NCI-H2227 treated with DMSO at 0.1 percent for 48 hours (cell line): ENCODE measurements around the gene RNASEH2A.

Source experiments
- DNase-seq: peaks from one replicate; lab custom pipeline; 2025; lab: John Stamatoyannopoulos, UW

The RNASEH2A gene

DNA sequence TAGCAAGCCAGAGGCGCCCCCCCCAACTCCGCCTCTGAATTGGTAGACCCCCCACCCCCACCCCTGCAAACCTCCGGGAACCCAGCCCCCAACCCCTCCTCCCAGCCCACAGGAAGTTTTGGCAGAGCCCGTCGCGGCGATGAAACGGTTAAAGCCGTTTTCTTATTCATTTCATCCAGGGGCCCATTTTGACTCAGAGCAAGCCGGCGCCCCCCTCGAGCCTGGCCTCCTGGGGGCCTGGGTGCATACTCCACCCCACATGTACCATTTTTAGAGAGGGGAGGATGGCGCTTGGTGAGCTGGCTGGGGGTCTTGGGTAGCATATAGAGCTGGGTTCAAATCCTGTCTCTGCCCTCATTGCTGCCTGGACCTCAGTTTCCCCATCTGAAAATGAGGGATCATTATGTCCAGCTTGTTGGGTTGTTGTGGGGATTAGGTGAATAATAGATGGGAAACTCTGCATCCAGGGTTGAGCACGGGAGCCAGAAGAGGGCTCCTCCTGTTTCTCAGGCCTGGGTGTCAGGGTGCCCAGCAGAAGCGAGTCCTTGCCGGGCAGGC is 23.0 kb upstream of the RNASEH2A start:
- DNase-seq: no peak

- DNase-seq: no peak
Measured at GRCh38 chr19:12783849-12784393, 22.5 kb upstream of the RNASEH2A start.

- no peak for DNase-seq
Measured at GRCh38 chr19:12784394-12784870, 22.0 kb upstream of the RNASEH2A start.

- DNase-seq: no peak
Measured at GRCh38 chr19:12784871-12785430, 21.4 kb upstream of the RNASEH2A start.

DNA sequence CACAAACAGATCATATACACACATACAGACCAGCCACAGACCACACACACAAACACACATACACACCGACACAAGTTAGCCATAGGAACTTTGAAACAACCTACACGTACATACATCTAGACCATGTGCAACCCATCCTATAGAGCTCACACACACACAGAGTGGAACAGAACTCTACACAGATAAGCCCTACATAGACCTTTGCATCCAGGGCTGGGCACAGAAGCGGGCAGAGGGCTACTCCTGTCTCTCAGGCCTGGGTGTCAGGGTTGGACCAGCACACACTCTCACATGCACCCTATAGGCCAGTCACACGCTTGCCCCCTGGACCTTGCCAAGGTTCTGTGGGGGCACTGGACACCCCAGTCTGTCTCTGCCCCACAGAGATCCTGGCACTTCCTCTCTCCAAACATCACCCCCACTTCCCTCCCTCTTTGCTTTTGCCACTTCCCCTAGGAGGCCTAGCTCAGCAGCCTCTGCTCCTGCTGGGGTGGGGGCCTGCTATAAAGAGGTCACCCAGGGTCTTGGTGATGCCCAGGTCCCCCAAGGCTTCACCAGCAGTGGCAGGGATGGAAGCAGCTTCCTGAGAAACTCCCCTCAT is 20.9 kb upstream of the RNASEH2A start:
- DNase-seq: no peak

DNA sequence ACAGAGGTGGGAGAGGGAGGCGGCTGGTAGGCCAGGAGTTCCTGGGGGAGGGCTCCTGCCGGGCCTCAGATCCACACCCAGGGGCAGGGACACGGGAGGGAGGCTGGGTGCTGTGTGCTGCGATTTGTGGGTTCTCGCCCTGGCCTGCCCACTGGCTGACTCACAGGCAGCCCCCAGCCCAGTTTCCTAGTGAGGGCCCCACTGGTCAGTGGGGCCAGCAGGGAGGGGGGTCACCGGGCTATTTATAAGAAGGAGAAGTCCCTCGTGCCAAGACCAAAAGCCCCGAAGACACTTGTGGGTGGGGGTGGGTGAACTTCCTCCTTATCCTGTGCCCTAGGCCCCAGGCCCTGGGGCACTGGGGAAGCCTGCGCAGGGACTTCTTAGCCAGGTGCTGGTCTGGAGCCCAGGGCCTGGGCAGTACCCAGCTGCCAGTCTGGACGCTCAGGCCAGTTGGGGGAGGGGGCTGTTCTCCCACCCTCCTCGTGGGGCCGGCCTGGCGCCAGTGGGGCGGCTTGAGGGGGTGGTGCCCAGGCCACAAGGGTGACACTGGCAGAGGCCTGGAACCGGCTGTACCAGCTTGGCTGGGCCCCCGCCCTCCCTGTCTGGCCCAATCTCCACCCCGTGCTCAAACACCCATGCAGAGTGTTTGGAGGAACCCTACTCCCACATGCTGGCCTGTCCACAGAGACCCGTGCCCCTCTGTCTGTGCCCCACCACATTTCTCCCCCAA is 20.1 kb upstream of the RNASEH2A start:
- DNase-seq: no peak

- DNase-seq: no peak
Measured at GRCh38 chr19:12786952-12787351, 19.4 kb upstream of the RNASEH2A start.

- no peak for DNase-seq
Measured at GRCh38 chr19:12787458-12787857, 18.9 kb upstream of the RNASEH2A start.

DNA sequence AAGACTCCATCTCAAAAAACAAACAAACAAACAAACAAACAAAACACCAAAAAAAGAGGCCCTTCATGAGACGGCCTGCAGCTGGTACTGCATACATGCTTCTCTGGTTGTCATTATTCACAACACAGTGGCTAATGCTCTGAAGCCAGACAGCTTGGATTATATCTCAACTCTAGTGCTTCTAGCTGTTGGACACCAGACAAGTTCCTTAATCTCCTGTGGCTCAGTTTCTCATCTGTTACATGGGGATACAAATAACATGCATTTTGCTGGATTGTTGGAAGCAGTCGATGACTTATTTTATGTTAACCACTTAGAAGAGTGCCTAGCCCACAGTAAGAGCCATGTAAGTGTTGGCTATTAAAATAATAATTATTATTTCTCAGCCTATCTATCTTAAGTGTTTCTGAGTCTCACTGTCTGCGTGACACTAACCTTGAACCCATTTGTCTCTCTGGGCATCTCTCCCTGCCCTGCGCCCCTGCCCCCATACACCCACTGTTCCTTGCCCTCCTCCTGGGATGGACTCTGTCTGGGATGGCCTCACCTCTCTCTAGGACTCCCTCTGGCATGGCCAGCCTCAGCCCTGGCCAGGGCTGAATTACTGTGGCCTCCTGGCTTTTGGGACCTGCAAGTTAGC is 18.2 kb upstream of the RNASEH2A start:
- DNase-seq: no peak

GRCh38 chr19:12788682-12789097 is 17.7 kb upstream of the RNASEH2A start:
- peak; percentile 25 for DNase-seq

DNA sequence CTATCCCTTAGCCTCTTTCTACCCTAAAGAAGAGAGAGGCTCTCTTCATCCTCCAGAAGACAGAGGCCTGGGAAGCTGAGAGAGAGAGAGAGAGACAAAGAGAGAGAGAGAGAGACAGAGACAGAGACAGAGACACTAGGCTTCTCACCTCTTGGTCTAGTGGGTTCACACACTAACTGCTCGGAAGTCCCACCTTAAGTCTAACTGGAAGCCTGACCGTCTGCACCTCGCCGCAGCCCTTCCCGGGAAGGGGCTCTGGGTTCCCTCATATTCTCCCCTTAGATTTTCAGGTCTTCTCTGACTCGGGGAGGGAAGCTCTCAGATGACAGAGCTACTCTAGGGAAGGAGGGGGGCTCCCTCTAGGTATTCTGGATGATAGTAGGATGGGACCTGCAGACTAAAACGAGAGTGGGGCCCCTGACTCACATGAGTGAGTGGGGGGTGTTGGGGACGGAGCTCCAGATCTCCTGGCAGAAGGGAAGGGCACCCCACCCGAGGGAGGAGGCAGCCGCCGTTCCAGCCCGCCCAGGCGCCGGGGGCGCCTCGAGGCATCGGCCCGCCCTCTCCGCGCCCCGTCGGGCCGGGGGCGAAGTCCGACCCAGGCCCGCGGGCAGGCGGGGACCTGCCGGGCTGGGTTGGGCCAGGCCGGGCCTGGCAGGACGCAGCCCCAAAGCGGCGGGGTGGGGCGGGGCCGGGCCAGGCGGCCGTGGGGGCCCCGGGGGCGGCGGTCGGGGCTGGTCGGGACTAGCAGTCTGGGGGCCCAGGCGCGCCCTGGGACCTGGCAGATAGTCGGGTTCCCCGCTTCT is 17.1 kb upstream of the RNASEH2A start:
- DNase-seq: no peak

DNA sequence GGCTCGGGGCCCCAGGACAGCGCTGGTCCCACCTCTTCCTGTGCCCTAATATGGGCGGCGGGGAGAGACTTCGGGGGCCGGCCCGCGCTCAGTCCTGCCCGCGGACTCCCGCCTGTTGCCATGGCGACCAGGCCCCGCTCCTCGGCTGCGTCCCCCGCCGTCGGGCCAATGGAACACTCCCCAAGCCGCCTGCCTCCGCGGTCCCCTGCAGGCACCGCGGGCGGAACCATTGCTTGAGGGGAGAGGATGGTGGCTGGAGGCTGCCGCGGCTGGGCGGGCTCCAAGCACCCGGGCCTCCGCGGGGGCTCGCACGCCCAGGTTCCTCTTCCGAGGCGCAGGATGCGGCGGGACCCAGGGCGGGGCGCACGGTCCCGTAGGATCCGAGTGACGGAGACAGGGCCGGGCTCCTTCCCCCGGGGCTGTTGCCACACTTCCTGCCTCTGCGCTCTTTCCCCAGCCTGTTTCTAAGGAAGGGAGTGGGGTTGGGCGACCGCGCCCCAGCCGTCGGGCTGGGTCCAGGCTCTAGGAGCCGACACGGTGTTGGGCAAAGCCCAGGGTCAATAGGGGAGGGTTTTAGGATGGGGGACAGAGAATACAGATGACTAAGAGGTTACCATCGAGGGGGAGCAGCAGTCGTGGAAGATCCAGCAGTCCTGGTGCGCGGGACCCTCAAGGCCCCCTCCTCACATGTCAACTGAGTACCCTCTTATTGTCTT is 16.3 kb upstream of the RNASEH2A start:
- DNase-seq: peak; percentile 82

- no peak for DNase-seq
Measured at GRCh38 chr19:12790628-12791344, 15.6 kb upstream of the RNASEH2A start.

- peak; percentile 70 for DNase-seq
Measured at GRCh38 chr19:12791345-12792050, 14.9 kb upstream of the RNASEH2A start, which contains the start of gene JUNB. Gene JUNB (plus strand): TSS chr19:12791486. CDS start chr19:12791772, 286 bp downstream.

DNA sequence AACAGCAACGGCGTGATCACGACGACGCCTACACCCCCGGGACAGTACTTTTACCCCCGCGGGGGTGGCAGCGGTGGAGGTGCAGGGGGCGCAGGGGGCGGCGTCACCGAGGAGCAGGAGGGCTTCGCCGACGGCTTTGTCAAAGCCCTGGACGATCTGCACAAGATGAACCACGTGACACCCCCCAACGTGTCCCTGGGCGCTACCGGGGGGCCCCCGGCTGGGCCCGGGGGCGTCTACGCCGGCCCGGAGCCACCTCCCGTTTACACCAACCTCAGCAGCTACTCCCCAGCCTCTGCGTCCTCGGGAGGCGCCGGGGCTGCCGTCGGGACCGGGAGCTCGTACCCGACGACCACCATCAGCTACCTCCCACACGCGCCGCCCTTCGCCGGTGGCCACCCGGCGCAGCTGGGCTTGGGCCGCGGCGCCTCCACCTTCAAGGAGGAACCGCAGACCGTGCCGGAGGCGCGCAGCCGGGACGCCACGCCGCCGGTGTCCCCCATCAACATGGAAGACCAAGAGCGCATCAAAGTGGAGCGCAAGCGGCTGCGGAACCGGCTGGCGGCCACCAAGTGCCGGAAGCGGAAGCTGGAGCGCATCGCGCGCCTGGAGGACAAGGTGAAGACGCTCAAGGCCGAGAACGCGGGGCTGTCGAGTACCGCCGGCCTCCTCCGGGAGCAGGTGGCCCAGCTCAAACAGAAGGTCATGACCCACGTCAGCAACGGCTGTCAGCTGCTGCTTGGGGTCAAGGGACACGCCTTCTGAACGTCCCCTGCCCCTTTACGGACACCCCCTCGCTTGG is 14.1 kb upstream of the RNASEH2A start:
- no peak for DNase-seq

DNA sequence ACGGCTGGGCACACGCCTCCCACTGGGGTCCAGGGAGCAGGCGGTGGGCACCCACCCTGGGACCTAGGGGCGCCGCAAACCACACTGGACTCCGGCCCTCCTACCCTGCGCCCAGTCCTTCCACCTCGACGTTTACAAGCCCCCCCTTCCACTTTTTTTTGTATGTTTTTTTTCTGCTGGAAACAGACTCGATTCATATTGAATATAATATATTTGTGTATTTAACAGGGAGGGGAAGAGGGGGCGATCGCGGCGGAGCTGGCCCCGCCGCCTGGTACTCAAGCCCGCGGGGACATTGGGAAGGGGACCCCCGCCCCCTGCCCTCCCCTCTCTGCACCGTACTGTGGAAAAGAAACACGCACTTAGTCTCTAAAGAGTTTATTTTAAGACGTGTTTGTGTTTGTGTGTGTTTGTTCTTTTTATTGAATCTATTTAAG is 13.5 kb upstream of the RNASEH2A start:
- no peak for DNase-seq

DNA sequence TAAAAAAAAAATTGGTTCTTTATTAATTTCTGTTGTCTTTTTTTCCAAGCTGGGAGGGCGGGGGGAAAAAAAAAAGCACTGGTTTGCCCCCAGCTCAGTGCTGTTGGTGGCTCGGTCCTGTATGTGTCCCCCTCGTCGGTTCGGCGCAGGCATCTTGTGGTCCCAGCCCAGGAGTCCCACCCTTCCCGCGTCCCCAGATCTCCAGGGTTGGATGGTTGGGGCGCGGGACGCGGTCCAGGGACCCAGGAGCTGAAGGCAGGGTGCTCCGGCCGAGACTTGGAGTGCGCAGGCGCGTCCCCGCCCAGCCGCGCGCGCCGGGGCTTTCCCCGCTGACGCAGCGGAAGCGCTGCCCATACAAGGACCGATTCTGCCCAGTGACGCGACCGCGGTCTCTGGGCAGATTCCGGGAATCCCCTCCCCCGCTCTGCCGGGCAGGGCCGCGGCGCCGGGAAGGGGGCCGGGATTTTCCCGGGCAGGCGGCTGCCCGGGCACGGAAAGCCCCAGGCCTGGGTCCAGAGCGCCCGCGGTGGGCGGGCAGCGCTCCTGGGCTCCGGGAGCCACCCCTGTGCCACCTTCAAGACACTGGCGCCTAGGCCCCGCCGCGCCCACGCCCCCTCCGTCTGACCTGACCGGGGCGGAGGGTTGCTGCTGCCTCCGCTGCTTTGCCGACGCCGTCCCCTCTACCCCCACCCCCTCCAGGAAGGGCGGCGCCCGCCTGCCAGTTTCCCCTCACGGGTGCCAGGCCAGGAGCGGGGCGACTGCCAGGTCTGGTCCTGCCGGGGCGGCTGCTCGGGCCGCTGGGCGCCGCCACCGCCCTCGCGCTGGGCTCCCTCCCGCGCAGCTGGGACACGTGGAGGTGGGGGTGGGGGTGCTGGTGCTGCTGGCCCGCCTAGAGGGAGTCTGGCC is 12.8 kb upstream of the RNASEH2A start:
- peak; percentile 81 for DNase-seq
